ENCODE measurements around the gene ALG5. TPM values are rescaled to one million over a fixed set of nuclear protein-coding genes. Genes with fewer than 3 reads are reported as not detected.

ALG5 gene
- total RNA-seq, 1 experiment from 2014 or later = 32.2 TPM

GRCh38 chr13:36912973-36913372 is 86.2 kb downstream of the ALG5 start (continued):
- no peak for TF ChIP-seq CTCF (IDR thresholded peaks at IDR 0.05 in 2 of 3, conservative IDR thresholded peaks at IDR 0.05 in 1 of 3; ENCODE audit: borderline replicate concordance in 1 of 3, insufficient read depth in 1 of 3, low read depth in 2 of 3, low read length in 2 of 3)
- TF ChIP-seq POLR2A (IDR thresholded peaks at IDR 0.05; ENCODE audit: borderline replicate concordance, extremely low read depth, insufficient read depth, insufficient read length) = no peak
- no peak for TF ChIP-seq CEBPB (IDR thresholded peaks at IDR 0.05; ENCODE audit: low read depth)
- no peak for TF ChIP-seq JUND (IDR thresholded peaks at IDR 0.05)
- TF ChIP-seq ZFX (IDR thresholded peaks at IDR 0.05) = no peak
- TF ChIP-seq RAD21 (IDR thresholded peaks at IDR 0.05; ENCODE audit: low read depth) = no peak
- TF ChIP-seq TCF7L2 (IDR thresholded peaks at IDR 0.05; ENCODE audit: borderline replicate concordance, extremely low read depth, insufficient read depth, insufficient read length) = no peak
- no peak for TF ChIP-seq EZH2 (IDR thresholded peaks at IDR 0.05)
- TF ChIP-seq SIN3A (IDR thresholded peaks at IDR 0.05; ENCODE audit: low read depth) = no peak

GRCh38 chr13:36912369-36912768 is 86.8 kb downstream of the ALG5 start:
- intact Hi-C loops (cut with micrococcal nuclease) = no loop called here
- Histone ChIP-seq H3K9me3 (ENCODE audit: control insufficient read depth in 1 of 2, insufficient read depth in 1 of 2, low read depth in 1 of 2, low read length in 2 of 2) (no peaks in the 10 kb centered on the region), H3K36me3 (ENCODE audit: control insufficient read depth in 1 of 2, insufficient read depth in 2 of 2, low read length in 2 of 2) (no peaks in the 10 kb centered on the region), H4K20me1 (ENCODE audit: insufficient read depth) (no peaks in the 10 kb centered on the region), H3K79me2 (ENCODE audit: insufficient read depth, low read length) (no peaks in the 10 kb centered on the region), H2AFZ (ENCODE audit: low read depth, low read length, poor library complexity, severe bottlenecking) (no peak overlapping the region), H3K27ac (ENCODE audit: low read depth, low read length) (no peak overlapping the region), H3K4me2 (ENCODE audit: low read length) (no peak overlapping the region), H3K27me3 (ENCODE audit: insufficient read depth, low read length) (no peaks in the 10 kb centered on the region), H3K9me2 (ENCODE audit: insufficient read depth) (no peaks in the 10 kb centered on the region), H3K4me3 (replicated peaks in 1 of 2; ENCODE audit: low read depth in 1 of 2, low read length in 2 of 2) (no peak overlapping the region), H3K4me1 (ENCODE audit: control insufficient read depth in 1 of 2, insufficient read depth in 2 of 2, low read length in 2 of 2) (no peaks in the 10 kb centered on the region), H3K9ac (ENCODE audit: low read length) (no peak overlapping the region)
- ChIA-PET CTCF (no interaction called here), RAD21 (ENCODE audit: low non-redundant PET in 1 of 2, low total read pairs in 2 of 2, uncharacterized antibody in 2 of 2, unreplicated experiment in 2 of 2) (no interaction called here), POLR2A (no interaction called here)
- no TSS peak for BruUV-seq (replicated peaks)
- DNase-seq (ENCODE audit: low read depth, low spot score) = no peak
- no peak for TF ChIP-seq MAX (IDR thresholded peaks at IDR 0.05)
- no peak for TF ChIP-seq RAD21 (IDR thresholded peaks at IDR 0.05; ENCODE audit: low read depth)
- TF ChIP-seq ATF3 (IDR thresholded peaks at IDR 0.05) = no peak
- TF ChIP-seq SIN3A (IDR thresholded peaks at IDR 0.05; ENCODE audit: low read depth) = no peak
- TF ChIP-seq CEBPB (IDR thresholded peaks at IDR 0.05; ENCODE audit: low read depth) = no peak
- ATAC-seq = no peak
